NCI-H1092 (cell line): ENCODE measurements around the gene SPATA1.
"Not testable (repeated sequence)": the region's sequence is repeated elsewhere in the genome, so short reads cannot be mapped to it uniquely, and the experiment has no call there.

Experiments
- DNase-seq: peaks from one replicate; lab custom pipeline; 2025; lab: John Stamatoyannopoulos, UW

The SPATA1 gene, protein sequence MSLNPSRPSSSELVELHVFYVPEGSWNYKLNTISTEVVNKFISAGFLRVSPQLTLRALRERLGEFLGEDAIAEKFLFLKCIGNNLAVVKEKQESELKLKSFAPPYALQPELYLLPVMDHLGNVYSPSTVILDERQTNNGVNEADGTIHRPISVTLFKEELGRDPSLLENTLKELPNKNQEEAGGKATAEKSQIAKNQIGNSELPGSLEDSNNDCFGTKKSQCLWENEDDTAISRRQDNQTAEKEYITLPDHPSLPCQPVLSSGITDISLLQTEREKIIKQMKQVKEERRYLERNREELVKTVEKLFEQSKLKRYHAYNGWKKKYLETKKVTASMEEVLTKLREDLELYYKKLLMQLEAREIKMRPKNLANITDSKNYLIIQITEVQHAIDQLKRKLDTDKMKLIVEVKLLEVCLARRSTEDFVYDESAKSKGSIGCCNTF

DNA sequence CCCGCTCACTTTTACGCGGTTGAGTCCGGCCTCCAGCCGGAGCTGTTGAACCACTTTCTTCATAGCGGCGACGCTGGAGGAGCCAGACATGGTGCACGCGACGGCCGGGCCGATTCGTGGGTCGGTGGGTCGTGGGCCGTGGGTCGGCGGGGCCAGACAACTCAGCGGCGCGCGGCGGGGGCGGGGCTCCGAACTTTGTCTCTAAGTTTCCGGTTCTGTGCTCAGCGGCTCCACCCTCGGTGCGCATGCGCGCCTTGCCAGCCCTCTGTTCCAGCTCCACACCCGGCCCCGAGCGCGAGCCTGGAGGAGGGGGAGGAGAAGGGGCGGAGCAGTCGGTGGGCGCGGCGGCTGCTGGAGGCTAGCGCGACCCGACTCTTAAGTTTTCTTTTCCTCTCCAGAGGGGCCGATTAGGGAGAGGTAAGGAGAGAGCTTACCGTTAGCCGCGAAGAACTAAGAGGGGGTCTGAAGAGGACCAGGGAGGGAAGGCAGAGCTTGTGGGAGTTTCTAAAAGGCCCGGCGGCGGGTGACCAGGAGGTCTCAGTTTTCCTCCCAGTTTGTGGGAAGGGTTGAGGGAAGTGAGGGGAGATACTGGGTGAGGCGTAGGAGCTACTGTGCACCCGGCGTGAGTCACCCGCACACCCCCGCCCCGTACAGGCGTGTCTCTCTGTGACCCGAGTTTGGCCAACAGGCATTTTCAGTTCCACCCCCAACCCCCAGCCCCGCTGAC is at the start of gene SPATA1, which contains the start of gene GNG5:
Gene SPATA1 (plus strand): TSS at position 385 of the 727 bp plus-strand sequence. CDS start 9,974 bp downstream, outside the sequence.
Gene GNG5 (minus strand): TSS at position 580 of the 727 bp plus-strand sequence. CDS start 490 bp downstream, at position 90.
- peak; percentile 86 for DNase-seq

DNA sequence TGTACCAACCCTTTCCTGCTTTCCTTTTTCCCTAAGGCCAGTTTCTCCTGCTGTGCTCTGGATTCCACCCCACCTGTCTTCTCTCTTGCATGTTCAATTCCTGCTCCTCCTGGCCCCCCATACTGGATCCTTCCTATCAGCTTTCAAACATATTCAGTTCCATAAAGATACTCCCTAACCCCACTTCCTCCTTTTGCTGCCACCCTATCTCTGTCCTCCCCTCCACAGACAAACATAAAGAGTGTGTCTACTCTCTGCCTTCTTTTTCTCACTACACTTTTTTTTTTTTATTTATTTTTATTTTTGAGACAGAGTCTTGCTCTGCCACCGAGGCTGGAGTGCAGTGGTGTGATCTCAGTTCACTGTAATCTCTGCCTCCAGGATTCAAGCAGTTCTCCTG is 44.1 kb upstream of the SPATA1 start:
- no peak for DNase-seq

DNA sequence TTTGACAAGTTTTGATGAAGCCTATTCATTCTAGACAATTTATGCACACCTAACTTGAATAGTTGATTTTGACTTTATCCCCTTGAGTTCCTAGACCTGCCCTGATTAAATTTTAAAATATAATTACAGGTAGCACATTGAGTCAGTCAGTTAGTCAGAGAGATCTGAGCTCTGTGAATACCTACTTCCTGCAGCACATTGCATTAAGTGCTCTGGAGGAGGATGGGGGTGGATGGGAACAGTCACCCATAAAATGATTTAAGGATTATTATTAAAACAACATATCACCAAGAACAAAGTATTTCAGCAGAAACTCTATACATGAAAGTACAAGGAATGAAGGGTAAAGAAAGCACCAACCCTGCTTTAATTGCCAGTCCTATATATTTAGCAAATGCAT is 38.9 kb upstream of the SPATA1 start:
- no peak for DNase-seq

DNA sequence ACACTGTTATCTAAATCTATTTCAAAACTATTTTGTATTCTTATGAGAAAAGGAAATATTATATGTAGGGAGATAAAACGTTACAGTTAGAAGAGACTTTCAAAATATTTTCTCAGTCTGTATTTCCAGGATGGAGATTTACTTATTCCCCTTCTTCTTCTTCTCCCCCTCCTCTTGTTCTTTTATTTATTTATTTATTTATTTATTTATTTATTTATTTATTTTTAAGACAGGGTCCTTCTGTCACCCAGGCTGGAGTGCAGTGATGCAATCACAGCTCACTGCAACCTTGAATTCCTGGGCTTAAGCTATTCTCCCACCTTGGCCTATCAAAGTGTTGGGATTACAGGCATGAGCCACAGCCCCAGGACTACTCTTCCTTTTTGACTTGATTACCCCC is 30.0 kb upstream of the SPATA1 start:
- no peak for DNase-seq

DNA sequence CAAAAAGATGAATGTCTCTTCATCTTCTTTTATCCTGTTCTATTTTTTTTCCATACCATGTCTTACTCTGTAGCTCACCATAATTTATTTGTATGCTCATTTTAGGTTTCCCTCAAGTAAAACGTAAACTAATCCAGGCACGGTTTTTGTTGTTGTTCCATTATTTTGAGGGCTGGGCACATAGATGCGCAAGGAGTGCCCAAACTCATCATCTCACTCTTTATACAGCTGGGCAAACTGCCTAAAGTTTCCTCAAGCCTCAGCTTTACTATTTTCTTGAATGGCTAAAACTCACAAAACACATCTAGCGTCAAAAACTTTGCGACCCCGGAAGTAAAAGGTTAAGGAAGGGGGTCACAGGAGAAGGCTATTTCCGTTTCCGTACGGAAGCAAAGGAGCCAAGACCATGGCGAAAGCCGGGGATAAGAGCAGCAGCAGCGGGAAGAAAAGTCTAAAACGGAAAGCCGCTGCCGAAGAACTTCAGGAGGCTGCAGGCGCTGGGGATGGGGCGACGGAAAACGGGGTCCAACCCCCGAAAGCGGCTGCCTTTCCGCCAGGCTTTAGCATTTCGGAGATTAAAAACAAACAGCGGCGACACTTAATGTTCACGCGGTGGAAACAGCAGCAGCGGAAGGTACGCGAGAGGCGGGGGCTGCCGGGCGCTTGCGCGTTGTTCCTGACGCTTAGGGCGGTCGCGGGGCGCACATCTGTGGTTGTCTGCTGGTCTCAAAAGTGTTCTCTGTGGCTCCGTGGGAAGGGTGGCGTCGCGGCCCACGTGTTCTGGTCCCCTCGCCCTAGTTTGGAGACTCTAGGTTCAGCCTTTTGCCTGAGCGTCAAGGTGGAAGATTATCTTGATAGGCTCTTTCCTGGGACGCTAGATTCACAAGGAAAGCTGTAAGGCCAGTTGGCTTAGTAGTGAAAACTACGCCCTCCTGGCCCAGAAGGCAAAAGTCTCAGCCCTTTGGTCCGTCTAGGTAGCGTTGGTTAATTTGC is 27.0 kb upstream of the SPATA1 start, which contains the start of gene RPF1:
Gene RPF1 (plus strand): TSS at position 391 of the 993 bp plus-strand sequence. CDS start 16 bp downstream, at position 407.
- peak; percentile 78 for DNase-seq

DNA sequence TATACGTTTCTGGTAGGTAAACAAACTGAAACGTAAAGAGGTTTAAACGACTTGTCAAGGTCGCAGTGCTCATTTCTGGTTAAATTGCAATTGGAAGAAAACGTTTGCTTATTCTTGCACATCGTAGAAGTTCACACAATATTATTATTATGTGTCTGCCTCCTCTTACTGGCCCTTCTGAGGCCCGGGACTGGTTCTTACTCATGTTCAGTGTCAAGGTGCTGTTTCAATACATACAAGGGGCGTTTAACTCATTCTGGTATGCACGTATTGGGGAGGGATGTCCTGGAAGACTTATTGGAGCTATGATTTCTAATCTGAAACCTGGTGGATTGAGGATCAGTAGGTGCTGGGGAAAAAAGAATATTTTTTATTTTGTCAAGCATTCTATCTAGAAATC is 26.2 kb upstream of the SPATA1 start:
- no peak for DNase-seq

DNA sequence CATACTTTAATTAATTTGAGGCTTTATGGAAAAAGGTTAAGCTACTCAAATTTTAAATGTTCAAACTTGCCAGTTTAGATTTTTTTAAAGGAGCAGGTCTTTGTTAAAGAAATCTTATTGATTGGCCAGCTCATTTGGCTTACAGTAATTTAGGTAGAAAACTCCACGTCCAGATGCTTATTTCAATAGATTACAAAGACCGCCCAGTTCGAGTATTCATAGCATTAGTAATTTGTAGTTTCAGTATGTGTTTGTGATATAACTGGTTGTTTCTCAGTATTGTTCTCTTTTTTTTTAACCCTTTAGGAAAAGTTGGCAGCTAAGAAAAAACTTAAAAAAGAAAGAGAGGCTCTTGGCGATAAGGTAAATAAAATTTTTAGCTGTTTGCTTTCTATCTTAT is 25.5 kb upstream of the SPATA1 start:
- no peak for DNase-seq

DNA sequence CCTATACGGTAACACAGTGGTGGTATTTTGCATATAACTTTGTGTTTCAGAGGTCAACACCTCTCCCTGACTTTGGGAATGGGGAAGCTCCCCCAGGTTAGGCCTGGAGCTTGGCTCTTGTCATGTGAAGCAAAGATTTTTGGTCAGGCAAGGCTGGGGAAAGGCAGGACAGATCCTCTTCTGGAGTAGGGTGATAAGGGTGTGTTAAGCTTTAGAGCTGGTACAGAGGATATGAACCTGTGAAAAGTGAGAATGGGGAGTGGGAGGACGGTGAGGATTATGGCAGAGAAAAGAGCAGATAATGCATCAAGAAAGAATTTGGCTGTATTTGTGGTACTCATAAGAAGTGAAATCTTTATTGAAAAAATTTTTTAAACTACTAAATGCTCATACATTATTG is 24.9 kb upstream of the SPATA1 start:
- DNase-seq, result no peak

DNA sequence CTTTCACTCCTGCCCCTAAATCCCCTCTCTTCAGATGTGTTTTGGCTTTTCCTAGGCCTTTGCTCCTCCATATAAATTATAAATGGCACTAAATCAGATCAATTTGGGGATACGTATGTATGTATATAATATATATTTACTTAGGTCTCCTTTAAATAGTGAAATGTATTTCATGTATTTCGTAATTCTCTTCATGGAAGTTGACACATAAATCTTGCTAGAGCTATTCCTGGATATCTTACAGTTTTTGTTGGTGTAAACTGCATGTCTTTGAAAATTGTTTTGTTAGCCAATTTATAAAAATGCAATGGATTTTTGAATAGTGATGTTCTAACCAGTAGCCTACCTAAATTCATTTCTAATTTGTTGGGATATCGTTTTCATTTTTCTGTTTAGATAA is 18.1 kb upstream of the SPATA1 start:
- no peak for DNase-seq

DNA sequence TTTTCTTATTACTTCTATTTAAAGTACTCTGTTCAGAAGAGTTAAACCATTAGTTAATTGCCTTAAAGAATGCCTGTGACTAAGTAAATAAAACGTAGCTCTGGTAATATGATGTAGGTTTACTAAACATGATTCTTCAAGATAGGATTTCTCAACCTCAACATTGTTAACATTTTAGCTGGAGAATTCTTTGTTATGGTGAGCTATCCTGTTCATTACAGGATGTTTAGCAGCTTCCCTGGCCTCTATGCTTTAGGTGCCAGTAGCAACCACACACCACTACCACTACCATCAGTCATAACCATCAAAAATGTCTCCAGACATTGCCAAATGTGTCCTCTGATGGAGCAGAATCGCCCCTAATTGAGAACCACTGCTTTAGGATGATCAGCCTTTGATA is 16.4 kb upstream of the SPATA1 start:
- DNase-seq, result no peak

DNA sequence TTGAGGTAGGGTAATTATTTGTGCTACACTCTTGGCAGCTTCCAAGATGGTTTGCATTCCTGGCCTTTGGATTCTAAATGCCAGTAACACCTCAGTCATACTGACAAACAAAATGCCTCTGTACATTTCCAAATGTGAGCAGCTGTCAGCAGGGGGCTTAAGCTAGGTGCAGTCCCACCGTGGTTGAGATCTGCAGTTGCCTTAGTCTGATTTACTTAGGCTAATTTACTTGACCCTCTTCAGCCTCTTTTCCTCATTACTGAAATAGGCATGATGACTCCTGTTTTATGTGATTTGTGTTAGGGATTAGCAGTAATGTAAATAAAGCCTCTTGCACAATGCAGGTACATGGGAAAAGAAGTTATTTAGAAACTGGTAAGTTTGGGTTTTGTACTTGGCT is 13.5 kb upstream of the SPATA1 start:
- no peak for DNase-seq

DNA sequence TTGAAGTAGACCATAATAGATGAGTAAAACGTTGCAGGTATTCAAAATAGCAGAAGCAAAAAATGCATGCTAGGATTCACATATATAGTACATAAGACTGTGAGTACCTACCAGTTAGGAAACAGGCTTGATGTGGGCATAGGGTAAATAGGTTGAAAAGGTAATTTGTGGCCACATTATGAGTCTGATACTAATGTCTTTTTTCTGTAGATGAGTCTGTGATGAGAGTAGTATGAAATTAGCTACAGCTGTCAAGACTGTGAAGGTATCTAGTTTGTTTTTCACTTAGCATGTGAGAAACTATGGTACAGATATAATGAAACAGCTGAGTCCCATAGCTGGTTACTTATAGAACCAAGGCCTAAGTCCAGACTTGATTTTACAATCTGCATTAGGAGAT is 12.4 kb upstream of the SPATA1 start:
- no peak for DNase-seq

DNA sequence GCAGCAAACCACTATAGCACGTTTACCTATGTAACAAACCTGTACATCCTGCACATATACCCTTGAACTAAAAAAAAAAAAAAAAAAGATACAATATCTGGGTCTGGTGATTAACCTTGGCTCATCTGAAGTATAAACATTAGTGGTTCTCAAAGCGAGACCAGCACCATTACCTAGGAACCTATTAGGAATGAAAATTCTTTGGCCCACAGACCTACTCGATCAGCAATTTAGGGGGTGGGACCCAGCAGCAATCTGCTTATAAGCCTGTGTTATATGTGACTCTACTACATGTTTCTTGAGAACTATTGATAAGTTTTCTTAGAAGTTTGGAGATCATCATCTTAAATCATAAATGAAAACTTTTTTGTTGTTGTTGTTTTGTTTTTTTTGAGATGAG is 9.7 kb upstream of the SPATA1 start:
- DNase-seq, result no peak

DNA sequence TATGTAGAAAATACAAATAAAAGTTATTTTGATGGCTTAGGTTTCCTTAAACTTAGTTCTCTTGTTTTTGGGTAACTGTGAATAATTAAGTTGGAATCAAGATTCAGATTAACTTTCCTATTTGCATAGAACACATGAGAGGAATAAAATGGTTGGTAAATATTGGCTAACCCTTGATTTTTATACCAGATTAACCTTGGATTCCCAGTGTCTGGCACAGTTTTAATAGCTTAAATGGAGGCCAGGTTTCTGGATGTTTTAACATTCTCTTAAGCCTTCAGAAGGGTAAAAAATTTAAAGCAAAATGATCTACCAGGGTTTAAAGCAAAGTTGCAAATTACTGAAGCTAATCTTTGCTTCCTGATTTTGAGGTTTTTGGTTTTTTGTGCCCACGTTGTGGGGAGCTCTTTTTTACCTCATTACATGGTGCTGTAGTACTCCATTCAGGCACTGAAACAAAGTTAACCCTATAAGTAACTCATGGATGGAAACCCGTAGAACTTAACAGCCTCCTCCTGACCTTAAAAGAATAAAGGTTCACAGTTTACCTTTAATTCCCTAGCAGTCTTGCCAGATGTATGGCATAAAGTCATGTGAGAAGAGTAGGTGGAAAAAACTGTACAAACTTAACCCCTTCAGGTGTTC is 8.4 kb upstream of the SPATA1 start:
- no peak for DNase-seq

DNA sequence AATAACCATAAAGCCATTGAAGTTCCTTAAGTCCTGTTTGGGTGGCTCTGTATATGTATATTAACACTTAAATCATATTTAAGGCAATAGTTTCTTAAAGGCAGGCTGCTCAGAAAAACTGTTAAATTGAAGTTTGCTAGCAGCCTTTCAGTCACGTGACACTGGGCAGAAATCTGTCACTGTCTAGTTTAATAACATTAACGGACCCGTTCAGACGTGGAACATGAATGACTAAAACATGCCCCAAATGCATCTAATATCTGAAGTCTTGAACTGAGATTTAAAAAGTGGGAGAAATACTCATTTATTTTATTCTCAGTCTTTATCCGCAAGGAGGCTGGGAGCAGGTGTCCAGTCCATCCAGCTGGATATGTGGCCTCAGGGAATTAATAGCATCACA is 3.3 kb upstream of the SPATA1 start:
- no peak for DNase-seq

DNA sequence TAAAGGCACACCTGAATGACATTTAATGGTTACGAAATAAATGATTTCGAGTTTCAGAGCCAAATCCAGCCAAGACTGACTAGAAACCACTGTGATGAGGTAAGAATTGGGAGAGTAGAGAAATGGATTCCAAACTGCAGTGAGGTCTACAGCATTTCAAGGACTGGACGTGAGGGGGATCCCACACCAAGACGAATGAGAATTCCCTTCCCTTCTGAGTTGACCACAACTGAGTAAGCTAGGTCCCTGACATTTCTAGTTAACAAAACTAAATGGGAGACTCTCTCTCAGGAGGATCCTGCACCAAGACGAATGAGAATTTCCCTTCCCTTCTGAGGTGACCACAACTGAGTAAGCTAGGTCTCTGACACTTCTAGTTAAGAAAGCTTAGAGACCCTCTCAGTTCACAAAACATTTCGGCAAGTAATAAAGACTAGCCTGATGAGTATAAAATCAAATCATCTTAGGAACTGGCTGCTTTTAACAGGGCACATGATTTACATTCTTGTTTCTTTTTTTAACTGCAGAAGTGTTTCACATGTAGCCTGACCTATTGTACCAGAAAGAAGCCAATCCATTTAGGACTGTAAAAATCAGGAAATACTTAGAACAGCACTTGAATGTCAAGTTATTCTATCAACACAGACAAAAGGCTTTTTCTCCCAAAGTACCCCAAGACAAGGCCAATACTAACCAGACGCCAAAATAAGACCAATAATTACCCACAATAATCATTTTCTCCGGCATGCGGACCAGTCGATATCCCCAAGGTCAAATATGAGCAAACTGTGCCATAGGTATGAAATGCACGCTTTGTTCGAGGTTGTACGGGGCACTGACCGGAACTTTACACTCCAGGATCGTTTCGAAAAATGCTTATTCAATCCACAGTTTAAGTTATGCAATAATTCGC is 1.4 kb upstream of the SPATA1 start:
- no peak for DNase-seq

DNA sequence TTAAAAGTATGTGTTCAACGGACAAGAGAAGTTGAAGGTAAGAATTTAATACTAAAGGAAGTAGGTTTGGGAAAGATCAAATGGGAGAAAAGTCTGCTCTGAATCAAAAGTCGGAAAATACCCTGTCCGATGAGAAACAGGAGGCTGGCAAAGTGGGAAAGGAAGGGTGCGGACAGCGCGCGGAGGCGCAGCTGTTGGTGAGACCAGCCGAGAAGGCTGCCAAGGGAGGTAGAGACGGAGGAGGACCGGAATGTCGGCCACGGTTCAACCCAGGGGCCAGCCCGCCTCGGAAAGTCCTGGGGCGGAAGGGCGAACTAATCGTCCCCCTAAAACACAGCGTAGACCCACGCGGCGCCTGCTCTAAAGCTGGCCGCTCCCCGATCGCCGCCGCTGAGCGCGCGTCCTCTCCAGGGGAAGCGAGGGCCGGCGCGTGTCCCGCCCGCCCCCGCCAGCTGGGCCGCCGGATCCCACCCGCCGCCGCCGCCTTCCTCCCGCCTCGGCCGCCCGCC is 639 bp upstream of the SPATA1 start:
- DNase-seq, result peak; percentile 39

DNA sequence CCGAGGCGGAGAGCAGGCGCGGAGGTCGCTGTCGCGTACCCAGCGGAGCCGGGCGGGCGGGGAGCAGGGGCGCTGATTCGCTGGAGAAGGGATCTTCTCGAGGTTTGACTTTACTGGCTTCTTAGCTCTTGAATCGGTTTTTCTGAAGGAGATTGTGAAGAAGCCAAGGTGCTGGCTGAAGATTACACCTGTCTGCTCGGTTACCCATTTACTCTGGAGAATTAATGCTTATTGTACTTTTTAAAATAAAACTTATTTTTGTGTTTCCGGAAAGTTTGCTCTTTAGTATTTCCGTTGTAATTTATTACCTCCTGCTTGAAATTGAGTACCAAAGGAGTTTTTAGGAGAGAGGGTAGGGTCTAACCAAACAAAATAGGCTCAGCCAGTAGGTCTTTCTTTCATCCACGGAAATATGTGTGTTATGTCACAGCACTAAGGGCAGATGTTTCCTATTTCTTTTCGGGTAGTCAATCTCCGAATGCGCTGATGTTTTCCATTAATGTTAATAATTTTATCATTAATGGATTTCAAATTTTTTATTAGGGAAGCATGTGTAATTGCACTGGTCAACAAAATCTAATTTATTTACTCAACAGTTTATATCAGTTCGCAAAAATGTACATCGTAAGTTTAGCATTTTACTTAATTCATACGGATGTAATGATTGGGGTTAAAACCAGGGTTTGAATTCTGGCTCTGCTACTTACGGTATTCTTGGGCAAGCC is 705 bp downstream of the SPATA1 start:
- no peak for DNase-seq

DNA sequence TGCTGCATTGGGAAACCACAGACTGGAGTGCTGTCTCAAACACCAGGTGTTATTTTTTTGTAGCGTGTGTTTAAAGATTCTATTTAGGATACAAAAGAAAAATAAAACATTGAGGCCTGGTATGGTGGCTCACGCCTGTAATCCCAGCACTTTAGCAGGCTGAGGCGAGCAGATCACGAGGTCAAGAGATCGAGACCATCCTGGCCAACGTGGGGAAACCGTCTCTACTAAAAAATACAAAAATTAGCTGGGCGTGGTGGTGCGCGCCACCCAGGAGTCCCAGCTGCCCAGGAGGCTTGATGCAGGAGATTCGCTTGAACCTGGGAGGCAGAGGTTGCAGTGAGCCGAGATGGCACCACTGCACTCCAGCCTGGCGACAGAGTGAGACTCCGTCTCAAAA is 1.7 kb downstream of the SPATA1 start:
- DNase-seq, result not testable (repeated sequence)
